IPS DF 4.7 (cell line): ENCODE measurements around the gene VSTM4.

Source experiments
- DNase-seq: peaks from one replicate; pipeline ENCODE4 v3.0.0-alpha.2; 2013; ENCODE audit warnings: low spot score; ENCODE audit errors: extremely low read depth

VSTM4 gene

DNA sequence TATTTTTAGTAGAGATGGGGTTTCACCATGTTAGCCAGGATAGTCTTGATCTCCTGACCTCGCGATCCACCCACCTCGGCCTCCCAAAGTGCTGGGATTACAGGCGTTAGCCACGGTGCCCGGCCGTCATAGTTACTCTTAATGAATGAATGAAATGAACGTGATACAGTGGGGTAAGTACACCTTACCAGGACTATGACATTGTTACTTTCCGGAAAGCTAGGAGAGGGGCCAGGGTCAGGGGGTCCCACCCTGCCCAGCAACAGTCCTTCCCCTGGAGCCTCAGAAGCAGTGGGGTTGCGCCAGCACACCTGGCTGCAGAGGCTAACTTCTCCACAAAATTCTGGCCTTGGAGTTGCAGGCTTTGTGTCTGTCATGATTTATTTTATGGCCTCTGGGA, 21.4 kb downstream of the VSTM4 start:
- no peak for DNase-seq

DNA sequence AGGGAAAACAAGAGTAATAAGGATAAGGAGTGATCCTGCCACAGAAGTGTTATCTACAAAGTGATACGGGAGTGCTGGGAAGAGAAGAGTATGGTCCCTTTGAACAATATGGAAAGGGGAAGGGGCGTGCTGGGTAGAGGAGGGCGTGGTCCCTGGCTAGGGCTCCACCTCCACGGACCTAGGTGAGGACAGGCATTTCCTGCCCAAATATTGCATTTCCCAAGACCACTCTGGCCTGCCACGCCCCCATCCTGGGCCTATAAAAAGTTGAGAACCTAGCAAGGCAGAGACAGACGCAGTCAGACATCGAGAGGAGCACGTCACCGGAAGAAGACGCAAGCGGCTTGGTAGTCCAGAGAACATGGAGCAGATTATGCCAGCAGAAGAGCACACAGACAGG, 22.8 kb downstream of the VSTM4 start:
- DNase-seq: no peak

DNA sequence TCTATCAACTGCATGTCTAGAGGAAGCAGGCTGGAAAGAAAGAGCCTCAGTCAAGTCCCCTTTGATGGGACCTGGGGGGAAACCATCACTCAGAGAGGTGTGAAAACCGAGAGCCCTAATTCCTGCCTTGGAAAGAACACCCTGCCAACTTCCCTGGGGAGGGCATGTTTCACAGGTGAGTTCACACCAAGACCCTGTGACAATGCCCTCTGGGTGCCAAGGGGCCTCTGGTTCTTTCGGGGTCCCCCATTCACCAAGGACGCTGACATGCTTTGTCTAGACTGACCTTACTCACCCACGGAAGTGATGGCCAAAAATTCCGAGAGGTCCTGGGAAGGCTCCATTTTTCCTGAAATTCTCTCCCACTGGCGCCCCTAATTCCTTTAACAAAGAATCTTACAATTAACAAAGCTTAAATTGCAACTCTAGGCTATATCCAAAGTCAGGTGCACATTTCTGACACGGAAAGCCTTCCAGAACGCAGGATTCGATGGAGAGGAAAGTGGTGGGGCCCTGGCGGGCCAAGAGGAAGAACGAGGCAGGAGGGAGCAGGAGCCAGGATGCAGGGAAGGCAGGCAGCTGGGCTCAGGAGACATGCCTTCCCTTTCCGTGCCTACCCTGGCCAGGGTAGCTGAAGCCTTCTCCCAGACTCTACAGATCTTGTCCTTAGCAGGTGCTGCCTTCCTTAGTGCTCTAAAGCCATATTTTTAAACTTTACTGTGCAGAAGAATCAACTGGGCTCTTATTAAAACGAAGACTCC, 23.7 kb downstream of the VSTM4 start:
- DNase-seq: no peak

DNA sequence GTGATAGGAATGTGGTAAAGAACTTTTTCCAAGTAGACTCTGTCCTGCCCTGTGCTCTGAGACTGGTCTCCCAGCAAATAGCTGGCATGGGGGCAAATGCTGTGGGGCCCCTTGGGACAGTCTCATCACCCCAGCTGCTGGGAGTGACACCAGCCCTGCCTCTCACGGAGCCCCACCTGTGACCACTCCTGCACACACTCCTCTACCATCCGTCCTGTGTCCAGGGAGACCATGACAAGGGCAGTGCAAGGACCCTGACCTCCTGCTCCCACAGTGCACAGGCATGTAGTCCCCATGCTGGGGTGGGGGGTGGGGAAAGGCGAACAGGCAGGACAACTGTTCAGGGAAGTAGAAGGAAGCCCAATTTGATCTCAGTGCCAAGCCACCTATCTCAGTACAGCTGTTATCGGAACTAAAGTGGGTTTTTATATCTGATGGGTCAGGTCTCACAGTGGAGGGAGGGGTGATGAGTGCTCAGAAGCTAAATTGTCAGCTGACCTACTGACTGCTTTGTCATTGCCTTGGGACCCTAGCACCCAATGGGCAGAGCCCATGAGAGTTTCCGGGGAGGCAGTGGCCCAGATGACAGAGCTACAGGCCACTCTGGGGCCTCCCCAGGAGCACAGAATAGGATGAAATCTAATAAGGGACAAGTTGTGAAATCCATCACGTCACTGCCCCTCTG, 24.5 kb downstream of the VSTM4 start:
- no peak for DNase-seq

DNA sequence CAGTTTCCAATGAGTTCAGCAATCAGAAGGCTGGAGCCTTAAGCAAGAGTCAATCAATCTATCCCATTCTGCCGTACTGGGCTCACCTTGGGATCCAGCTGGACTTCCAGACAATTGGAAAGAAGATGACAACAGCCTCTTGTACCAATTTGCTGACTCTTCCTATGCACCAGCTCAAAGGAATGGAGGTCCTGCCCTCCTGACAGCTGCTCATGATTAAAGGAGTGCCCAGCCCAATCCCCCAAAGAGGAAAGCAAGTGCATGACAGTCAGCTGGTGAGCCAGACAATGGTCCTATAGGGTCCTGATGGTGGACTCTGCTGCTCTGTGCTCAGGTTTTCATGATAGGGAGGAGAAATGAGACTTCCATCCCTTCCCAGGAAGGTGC, 25.1 kb downstream of the VSTM4 start:
- DNase-seq: no peak

DNA sequence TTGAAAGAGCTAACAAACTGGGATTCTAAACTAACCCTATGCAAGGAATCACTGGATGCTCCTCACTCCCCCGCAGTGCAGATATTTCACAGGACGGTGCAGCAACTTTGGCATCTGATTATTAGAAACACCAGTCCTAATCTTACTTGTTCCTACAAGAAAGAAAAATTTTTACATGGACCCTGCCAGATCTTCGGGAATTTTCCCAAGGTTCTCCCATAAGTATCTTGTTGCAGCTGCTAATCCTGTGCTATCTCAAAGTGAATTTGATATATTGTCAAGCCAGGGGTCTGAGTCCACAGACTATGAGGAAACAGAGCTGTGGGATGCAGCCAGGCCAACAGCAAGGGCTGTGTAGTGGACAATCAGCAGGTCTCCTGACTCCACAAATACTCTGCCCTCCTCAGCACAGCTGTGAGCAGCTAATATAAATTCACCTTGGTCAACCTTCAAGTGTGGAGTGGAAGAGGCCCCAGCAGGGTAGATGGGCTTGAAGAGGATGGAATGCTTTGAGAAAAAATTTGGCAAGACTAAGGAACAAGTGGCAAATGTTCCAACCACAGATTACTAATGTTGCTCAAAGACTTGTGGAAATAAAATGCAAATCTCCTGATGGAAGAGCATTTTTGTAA, 25.6 kb downstream of the VSTM4 start:
- no peak for DNase-seq

DNA sequence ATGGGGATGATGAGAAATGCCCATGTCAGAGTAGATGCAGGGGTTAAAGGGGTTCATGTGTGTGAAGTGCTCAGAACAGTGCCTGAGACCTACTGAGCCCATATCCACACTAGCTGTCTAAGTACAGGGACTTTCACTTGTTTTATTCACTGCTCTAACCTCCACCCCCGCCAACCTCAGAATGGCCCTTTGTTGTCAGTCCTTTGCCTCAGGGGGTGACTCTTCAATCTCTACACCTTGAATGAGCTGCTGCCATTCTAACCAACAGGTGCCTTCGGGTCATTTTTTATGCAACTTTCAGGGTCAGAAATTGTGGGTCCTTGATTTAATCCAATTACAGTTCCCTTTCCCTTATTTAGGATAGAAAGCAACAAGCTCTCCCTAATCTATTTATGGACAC, 26.2 kb downstream of the VSTM4 start:
- no peak for DNase-seq

DNA sequence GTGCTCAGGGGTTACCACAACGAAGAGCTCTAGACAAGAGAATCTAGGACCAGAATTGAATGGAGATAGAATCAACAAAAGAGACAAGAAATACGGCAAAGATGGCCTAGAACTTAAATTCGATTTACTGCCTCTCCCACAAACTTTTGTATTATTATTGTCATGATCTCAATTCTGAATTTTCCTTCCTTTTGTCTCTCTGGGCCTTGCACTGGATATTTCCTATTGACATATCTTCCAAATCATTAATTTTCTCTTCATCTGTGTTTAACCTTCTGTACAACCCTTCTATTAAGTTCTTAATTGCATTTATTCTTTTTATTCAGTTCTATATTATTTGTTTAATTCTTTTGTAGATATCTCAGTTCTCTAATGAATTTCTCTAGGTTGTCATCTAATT, 28.4 kb downstream of the VSTM4 start:
- no peak for DNase-seq

DNA sequence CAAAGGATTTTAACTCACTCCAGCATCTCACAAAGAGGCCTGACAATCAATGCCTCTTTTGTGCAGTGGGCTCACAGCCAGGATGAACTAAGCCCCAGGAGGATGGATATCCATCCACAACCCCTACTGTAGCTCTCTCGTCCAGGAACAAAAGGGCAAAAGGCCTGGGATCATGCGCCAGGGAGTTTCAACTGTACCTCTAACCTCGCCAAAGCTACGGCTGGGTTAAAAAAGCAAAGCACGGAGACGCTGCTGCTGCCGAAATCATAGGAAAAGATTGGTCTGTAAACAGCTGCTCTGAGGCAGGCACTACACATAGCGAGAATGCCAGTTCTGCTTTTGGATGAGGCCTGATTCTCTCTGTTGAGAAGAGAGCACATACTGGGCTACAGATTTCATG, 32.1 kb downstream of the VSTM4 start:
- no peak for DNase-seq

DNA sequence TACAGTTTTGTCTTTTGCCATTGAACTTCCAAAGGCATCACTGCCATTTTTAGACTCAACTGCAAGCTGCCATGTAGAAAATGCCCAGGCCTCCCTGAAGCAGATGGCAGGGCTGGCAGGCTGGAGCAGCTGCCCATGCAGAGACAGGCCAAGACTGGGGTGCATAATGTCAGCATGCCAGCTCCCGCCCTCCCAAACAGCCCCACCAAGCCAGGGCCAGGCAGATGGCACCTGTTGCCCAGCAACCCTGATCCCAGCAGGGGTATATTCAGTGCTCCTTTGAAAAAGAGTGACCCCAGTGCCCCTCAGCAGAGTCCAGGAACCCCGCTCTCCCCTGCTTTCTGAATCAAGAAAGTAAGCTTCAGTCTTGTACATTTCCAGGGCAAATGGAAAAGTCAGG, 32.6 kb downstream of the VSTM4 start:
- DNase-seq: no peak

DNA sequence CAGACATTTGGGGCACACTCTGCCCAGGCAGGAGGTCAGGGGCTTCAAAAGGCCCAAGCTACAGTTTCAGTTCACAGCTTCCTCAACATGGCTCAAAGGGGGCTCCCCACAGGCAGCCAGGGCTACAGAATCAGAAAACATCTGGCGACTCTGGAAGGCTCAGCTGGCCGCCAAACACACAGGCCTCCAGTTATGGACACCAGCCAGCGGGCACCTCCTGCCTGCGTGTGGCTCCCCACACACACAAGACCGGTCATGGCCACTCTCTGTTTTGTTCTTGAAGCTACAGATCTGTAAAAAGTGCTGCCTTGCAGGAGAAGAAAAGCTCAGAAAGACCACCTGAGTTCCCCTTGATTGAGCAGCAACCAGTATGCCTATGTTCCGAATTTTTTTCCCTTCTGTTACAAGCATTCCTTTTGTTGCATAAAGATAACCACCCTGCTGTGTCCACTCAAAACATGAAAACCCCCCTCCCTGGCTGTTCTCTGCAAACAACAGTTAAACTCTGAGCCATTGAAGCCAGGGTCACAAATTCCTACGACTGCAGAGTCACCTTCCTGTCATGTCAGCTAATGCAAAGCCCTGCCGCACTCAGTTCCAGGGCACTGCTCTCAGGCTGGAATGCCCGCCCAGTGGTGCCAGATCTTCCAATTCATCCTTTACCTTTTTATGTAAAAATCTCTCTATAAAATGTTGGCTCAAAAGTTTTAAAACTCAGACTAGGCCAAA, 33.6 kb downstream of the VSTM4 start:
- peak; percentile 25 for DNase-seq

DNA sequence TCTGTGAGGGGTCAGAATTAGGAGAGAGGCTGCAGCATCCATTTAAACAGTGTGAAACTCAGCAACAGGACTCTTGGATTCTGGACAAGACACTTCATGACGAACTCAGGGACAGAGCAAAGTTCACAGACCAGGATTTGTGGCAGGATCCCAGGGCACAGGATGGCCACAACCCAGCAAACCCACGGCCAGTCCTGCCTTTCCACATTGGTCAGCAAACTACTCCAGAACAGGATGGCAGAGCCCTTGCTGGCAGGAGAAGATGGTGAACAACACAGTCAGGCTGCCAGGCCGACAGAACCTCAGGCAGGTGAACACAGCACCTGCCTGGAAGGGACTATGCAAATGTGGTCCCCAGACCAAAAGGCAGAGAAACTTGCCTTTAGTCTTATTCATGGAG, 34.4 kb downstream of the VSTM4 start:
- DNase-seq: no peak

DNA sequence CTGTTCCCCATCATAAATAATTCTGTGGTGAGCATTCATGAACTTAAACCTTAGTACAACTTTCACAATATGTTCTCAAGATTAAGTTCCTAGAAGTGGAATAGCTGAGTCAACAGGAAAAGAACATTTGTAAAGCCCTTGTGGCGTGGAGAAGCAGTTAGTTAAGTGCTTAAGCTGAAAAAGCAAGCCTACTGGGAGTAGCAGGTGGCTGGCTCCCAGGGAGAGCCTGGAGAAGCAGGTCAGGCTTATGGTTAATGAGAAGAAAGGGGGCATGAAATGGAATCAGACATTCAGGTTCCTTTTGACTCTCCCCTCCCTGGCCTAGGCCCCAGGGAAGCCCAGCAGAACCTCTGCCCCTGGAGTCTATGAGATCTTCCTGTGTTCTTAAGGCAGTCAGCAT, 35.3 kb downstream of the VSTM4 start:
- DNase-seq: no peak

DNA sequence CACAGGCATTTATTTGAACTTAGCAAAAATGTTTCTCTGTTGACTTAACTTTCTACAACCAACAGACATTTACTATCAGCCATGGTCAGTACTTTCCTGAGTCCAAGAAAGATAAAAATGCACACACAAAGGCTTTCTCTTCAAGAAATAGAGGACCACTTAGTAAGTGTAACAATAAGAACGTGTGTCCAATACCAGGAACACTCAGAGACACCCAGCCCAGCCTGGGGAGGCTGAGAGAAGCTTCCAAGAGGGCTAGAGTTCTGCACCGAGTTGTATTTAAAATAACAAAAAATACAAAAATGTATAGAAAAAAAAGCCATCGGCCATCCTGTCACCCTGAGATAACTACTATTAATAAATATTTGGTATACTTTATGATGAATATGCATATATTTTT, 35.8 kb downstream of the VSTM4 start:
- no peak for DNase-seq

DNA sequence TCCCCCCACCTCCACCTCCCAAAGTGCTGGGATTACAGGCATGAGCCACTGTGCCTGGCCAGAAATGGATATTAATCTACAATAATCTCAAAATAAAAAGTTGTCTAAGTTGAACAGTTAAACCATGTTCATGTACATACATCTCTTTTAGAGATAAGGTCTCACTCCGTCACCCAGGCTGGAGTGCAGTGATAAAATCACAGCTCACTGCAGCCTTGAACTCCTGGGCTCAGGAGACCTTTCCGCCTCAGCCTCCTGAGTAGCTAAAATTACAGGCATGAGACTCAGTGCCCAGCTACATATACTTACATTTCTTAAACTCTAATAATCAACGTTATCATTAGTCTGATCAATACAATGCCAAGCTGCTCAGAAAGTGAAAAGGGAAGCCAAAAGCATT, 36.2 kb downstream of the VSTM4 start:
- DNase-seq: no peak

DNA sequence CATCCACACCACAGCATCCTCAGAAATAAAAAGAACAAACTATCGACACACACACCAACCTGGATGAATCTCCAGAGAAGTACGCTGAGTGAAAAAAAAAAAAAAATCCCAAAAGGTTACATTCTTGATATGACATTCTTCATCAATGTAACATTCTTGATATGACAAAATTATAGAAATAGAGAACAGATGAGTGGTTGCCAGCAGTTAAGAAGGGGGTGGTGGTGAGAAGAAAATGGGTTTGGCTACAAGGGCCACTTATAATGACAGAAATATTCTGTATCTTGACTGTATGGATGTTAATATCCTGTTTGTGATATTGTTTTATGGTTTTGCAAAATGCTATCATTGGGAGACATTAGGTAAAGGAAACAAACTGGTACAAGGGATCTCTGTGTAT, 36.9 kb downstream of the VSTM4 start:
- no peak for DNase-seq

DNA sequence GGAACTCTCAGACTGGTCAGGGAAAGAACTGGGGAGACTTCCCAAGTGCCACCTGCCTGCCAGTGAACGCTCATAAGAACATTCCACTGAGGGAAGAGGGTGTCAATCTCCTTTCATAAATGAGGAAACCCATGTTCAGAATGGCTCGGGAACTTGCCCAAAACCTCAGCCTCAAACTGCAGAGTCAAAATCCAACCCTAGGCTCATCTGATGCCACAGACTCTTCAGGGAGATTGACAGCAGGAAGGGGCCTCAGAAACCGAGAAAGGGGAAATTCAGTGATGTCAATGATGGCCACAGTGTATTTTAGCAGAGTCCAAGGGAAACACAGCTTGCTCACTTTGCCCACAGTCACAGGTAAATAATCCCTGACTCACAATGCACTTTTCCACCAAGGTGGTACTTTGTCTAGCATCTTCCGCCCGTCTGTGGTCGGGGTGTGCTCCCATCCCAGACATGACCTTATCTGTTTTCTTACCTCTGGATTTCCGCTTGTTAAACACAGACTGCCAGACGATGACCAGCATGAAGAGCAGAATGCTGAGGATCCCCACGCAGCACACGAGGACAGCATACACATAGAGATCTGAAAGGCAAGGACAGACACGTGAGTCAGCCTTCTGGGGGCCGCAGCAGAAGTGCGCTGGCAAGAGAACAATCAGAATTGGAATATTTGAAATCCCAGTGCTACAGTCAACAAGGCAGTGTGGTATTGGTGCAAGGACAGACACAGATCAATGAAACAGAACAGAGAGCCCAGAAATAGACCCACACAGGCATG, 38.4 kb downstream of the VSTM4 start:
- DNase-seq: no peak

DNA sequence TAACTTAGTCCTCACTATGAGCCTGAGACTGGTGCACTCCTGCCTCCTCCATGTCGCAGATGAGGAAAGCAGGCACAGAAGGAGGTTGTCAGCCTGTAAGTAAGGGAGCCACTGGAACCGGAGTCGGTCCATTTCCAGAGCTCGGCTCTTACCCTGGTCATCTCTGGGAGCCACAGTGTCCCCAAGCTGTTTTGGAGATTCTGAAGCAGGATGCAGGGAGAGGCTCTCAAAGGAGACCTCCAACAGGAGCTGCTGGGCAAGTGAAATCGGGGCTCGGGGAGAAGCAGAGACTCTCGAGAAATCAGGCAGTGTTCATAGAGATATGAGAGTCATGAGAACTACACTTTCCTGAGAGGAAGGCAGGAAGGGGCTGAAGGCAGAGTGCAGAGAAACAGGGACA, 39.0 kb downstream of the VSTM4 start:
- DNase-seq: no peak

DNA sequence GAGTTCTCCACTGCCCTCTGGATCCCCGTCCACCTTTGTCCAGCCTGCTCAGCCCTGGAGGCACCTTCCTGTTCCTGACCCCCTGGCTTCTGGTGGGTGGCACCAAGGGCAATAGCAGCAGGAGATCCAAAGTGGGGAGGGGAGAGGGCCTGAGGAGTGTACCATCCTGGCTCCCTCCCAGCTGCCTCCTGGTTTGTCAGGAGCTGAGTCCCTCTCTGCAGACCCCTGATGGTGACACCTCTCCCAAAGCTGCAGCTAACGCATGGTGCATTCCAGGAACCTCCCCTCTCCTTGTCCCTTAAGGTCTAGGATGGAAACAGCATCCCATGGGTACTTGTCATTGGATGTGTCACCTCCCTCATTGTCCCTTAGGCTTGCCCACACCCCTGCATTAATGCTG, 39.6 kb downstream of the VSTM4 start:
- no peak for DNase-seq

DNA sequence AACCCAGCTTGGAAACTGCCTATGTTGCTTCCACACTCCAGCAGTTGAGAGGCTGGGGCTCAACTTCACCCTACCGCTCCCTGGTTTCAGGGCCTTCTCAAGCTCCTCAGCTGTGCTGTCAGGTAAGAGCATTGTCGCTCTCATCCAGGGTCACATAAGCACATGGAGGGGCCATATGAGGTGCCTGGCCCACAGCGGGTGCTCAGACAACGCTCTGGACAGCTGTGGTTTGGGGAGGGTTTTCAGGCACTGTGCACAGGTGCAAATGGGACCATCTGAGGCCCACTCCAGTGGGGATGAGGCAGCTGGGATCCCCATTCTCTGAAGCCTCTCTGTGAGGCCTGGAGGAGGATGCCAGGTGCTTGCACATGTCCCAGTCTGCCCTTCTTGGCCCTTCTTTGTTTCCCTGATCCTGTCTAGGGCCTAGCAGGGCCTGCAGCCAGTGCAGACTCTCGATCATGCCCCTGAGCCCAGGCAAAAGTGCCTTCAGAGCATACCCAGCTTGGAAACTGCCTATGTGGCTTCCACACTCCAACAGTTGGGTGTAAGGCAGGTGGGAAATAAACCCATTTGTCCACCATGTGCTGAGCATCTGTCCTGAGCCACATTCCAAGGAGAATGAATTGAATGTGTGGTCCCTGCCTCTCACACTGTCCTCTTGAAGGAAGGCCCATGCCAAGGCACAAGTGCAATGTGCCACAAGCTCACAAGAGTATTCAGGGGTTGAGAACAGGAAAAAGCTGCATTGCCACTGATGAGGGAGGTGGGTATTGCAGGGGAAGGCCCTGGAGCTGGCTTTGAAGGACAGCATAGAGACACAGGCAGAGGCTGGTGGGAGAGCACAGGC, 40.3 kb downstream of the VSTM4 start:
- no peak for DNase-seq
